ENCODE results near the gene CHAC2. TPM values are rescaled to one million over a fixed set of nuclear protein-coding genes. Genes with fewer than 3 reads are reported as not detected.
"Not testable (repeated sequence)": the region's sequence is repeated elsewhere in the genome, so short reads cannot be mapped to it uniquely, and the experiment has no call there.

Gene CHAC2
- total RNA-seq = 1 to 10 TPM in 2 of 6 donors, under 1 TPM in 4; 0.51 to 1.3 (median 0.88) TPM
- polyA plus RNA-seq = 1 to 10 TPM; 1.2 to 1.3 TPM

- Histone ChIP-seq H3K27me3 (no peaks in the 10 kb centered on the region), H3K9me3 (no peaks in the 10 kb centered on the region), H3K27ac (peak within 1 kb of the TSS in 3 of 4 donors; percentile 6 to 55 (median 52)), H3K4me1 (peaks cover 0 to 8% (median 4%) of the 10 kb centered on the region in 3 donors), H3K36me3 (peaks cover 0 to 8% (median 0%) of the 10 kb centered on the region in 3 donors), H3K4me3 (peak within 1 kb of the TSS; percentile 42 to 65 (median 64))
- FAIRE-seq (no peak), DNase-seq (peak; percentile 73 to 95 (median 81)), ATAC-seq (peak; percentile 97 to 98 (median 98))
- peak; percentile 24 to 53 (median 40) for TF ChIP-seq CTCF (IDR thresholded peaks at IDR 0.05)
- intact Hi-C loops (cut with DNase I) = no loop called here
- WGBS, 2 donors = 0% methylated on average over 46 of the region's 46 CpGs
Measured at GRCh38 chr2:53767405-53768241, at the start of gene CHAC2. TSS of gene CHAC2 (plus strand) at chr2:53767804. CDS start at chr2:53767887, 83 bp downstream.

GRCh38 chr2:53720944-53721343 is 46.7 kb upstream of the CHAC2 start:
- ATAC-seq; FAIRE-seq; H3K27ac ChIP-seq; DNase-seq; H3K4me1 ChIP-seq; H3K36me3 ChIP-seq; H3K27me3 ChIP-seq; intact Hi-C loops (cut with DNase I); H3K4me3 ChIP-seq; H3K9me3 ChIP-seq: not testable (repeated sequence)
- WGBS, 2 donors = 97 to 100% methylated on average over 3 of the region's 3 CpGs

- WGBS, 2 donors = 90 to 98% methylated on average over 2 of the region's 2 CpGs
- DNase-seq (no peak), FAIRE-seq (no peak), ATAC-seq (no peak)
- Histone ChIP-seq H3K27ac (no peak overlapping the region), H3K27me3 (no peaks in the 10 kb centered on the region), H3K9me3 (no peaks in the 10 kb centered on the region), H3K4me1 (no peaks in the 10 kb centered on the region), H3K4me3 (no peak overlapping the region), H3K36me3 (no peaks in the 10 kb centered on the region)
- no peak for TF ChIP-seq CTCF (IDR thresholded peaks at IDR 0.05)
- intact Hi-C loops (cut with DNase I) = no loop called here
Measured at GRCh38 chr2:53724536-53724935, 43.1 kb upstream of the CHAC2 start.

- Histone ChIP-seq H3K4me1 (no peaks in the 10 kb centered on the region), H3K4me3 (no peak overlapping the region), H3K9me3 (no peaks in the 10 kb centered on the region), H3K36me3 (no peaks in the 10 kb centered on the region), H3K27me3 (no peaks in the 10 kb centered on the region), H3K27ac (no peak overlapping the region)
- 91 to 92% methylated on average over 4 of the region's 4 CpGs for WGBS, 2 donors
- no peak for ATAC-seq
- no peak for DNase-seq
- peak; percentile 9 for FAIRE-seq
- no peak for TF ChIP-seq CTCF (IDR thresholded peaks at IDR 0.05)
- intact Hi-C loops (cut with DNase I) = no loop called here
Measured at GRCh38 chr2:53725662-53726061, 41.9 kb upstream of the CHAC2 start.

- H3K4me3 ChIP-seq = no peak overlapping the region
- H3K9me3 ChIP-seq = no peaks in the 10 kb centered on the region
- DNase-seq (no peak), ATAC-seq (peak in 2 of 4 donors; percentile 52 to 75), FAIRE-seq (no peak)
- H3K27me3 ChIP-seq = no peaks in the 10 kb centered on the region
- 94 to 95% methylated on average over 3 of the region's 3 CpGs for WGBS, 2 donors
- H3K27ac ChIP-seq = no peak overlapping the region
- H3K4me1 ChIP-seq = no peaks in the 10 kb centered on the region
- H3K36me3 ChIP-seq = no peaks in the 10 kb centered on the region
- intact Hi-C loops (cut with DNase I) = no loop called here
- no peak for TF ChIP-seq CTCF (IDR thresholded peaks at IDR 0.05)
Measured at GRCh38 chr2:53727921-53728320, 39.7 kb upstream of the CHAC2 start.

Data from pancreas (tissue), 10 donors.